ENCODE results near the gene CACNA1I.

GRCh38 chr22:39613549-39613921, 43.0 kb downstream of the CACNA1I start:
- TF ChIP-seq CTCF (IDR thresholded peaks at IDR 0.05; ENCODE audit: control extremely low read depth in 1 of 3, insufficient read depth in 1 of 3, low read depth in 1 of 3, low read length in 3 of 3) (no peak), SIRT6 (IDR thresholded peaks at IDR 0.05; ENCODE audit: low read length) (no peak), NANOG (IDR thresholded peaks at IDR 0.05; ENCODE audit: insufficient read depth, low read depth, low read length, poor library complexity, severe bottlenecking) (no peak), TAF7 (optimal IDR thresholded peaks at IDR 0.05; ENCODE audit: borderline replicate concordance, low read depth, low read length) (no peak), SP1 (IDR thresholded peaks at IDR 0.05; ENCODE audit: low read depth, low read length) (no peak), KDM1A (IDR thresholded peaks at IDR 0.05; ENCODE audit: borderline replicate concordance, low read length) (no peak), POLR2AphosphoS5 (IDR thresholded peaks at IDR 0.05; ENCODE audit: low read depth, low read length) (no peak)
